GM12878 (cell line): ENCODE results near the gene EFHC1. TPM values are rescaled to one million over a fixed set of nuclear protein-coding genes. Genes with fewer than 3 reads are reported as not detected.

Experiments
- ATAC-seq: fragments of 200-7000 bp; cut with Tn5 transposase; 3 replicates; pipeline ENCODE4 v1.9.1; 2020; ENCODE audit warnings: mild to moderate bottlenecking, moderate library complexity
- BruUV-seq: library from RNA; stranded (reverse); fragments of 400-500 nt; replicated peaks from 2 replicates; lab custom pipeline; 2021; lab: Mats Ljungman, UMichigan
- CTCF ChIA-PET: fragments of 300-600 bp; sonication (Branson Sonifier 250); formaldehyde crosslinking; extraction: SDS; loops from one replicate; lab custom pipeline; 2021; ENCODE audit warnings: inconsistent platforms; lab: Yijun Ruan, JAX
- POLR2A ChIA-PET: fragments of 350-600 bp; formaldehyde crosslinking; extraction: SDS; loops from one replicate; lab custom pipeline; 2021; ENCODE audit warnings: inconsistent platforms; lab: Charles Lee
- RAD21 ChIA-PET: fragments of 300-600 bp; sonication (Branson Sonifier 250); formaldehyde crosslinking; loops from one replicate; lab custom pipeline; 2023; ENCODE audit warnings: antibody characterized with exemption; ENCODE audit not compliant: unreplicated experiment; lab: Charles Lee
- SMC1A ChIA-PET: fragments of 300-600 bp; sonication (Branson Sonifier 250); formaldehyde crosslinking; loops from one replicate; lab custom pipeline; 2023; ENCODE audit not compliant: unreplicated experiment, uncharacterized antibody; lab: Charles Lee
- DNase-seq: peaks from one replicate; pipeline ENCODE4 v3.0.0-alpha.2; 2011; ENCODE audit warnings: low read depth, low spot score
- FAIRE-seq: peaks from 3 replicates; lab custom pipeline; 2011; peaks lifted over from hg19 to GRCh38; lab: Jason Lieb, UNC
- H2AFZ ChIP-seq: 2 replicates; pipeline ENCODE4 v1.6.0; 2011; ENCODE audit warnings: low read depth, low read length, control low read depth; ENCODE audit not compliant: control insufficient read depth
- H3K27ac ChIP-seq: 2 replicates; pipeline ENCODE4 v1.5.1; 2011; ENCODE audit warnings: control low read depth; ENCODE audit not compliant: control insufficient read depth, insufficient read depth
- H3K27me3 ChIP-seq, 2 experiments: replicated peaks in 1 of 2; 2 replicates each; pipeline versions ENCODE4 v1.6.0 to v1.6.1; 2011; ENCODE audit warnings: low read length in 1 of 2; ENCODE audit not compliant: control insufficient read depth in 2 of 2, insufficient read depth in 2 of 2
- H3K36me3 ChIP-seq, 2 experiments: 2 replicates each; pipeline ENCODE4 v1.5.1; 2011; ENCODE audit warnings: low read length in 1 of 2; ENCODE audit not compliant: control insufficient read depth in 2 of 2, insufficient read depth in 2 of 2
- H3K4me1 ChIP-seq: 2 replicates; pipeline ENCODE4 v1.6.1; 2011; ENCODE audit warnings: mild to moderate bottlenecking, low read length, moderate library complexity, mixed read lengths; ENCODE audit not compliant: control insufficient read depth, insufficient read depth
- H3K4me2 ChIP-seq: 2 replicates; pipeline ENCODE4 v1.6.0; 2011; ENCODE audit warnings: control low read depth; ENCODE audit not compliant: control insufficient read depth, insufficient read depth
- H3K4me3 ChIP-seq: fragments of 200-600 bp; sonication (generic); 2 replicates; pipeline ENCODE4 v1.5.1; 2016
- H3K79me2 ChIP-seq: 2 replicates; pipeline ENCODE4 v1.6.0; 2011; ENCODE audit warnings: low read length; ENCODE audit not compliant: control insufficient read depth, insufficient read depth
- H3K9ac ChIP-seq: 2 replicates; pipeline ENCODE4 v1.8.0; 2011; ENCODE audit warnings: low read length, control low read depth, mixed read lengths; ENCODE audit not compliant: control insufficient read depth, insufficient read depth
- H3K9me3 ChIP-seq: replicated peaks from 3 replicates; pipeline ENCODE4 v1.5.1; 2011; ENCODE audit warnings: mild to moderate bottlenecking, low read length; ENCODE audit not compliant: control insufficient read depth, insufficient read depth
- H4K20me1 ChIP-seq: 2 replicates; pipeline ENCODE4 v1.6.0; 2011; ENCODE audit not compliant: control insufficient read depth, insufficient read depth
- BRCA1 ChIP-seq: IDR thresholded peaks from 2 replicates; pipeline ENCODE4 v1.6.1; 2011; ENCODE audit warnings: low read depth, low read length, improper control_type of control experiment
- CBX3 ChIP-seq: fragments of 200-600 bp; sonication (generic); IDR thresholded peaks from 2 replicates; pipeline ENCODE4 v1.6.1; 2016; ENCODE audit warnings: low read depth, borderline replicate concordance
- CBX5 ChIP-seq: sonication (generic); IDR thresholded peaks from 2 replicates; pipeline ENCODE4 v1.6.1; 2016; ENCODE audit warnings: low read depth, moderate library complexity, mild to moderate bottlenecking, inconsistent platforms
- CREM ChIP-seq: IDR thresholded peaks from 2 replicates; pipeline ENCODE4 v1.6.1; 2014; ENCODE audit warnings: antibody characterized with exemption, low read depth
- E2F4 ChIP-seq: IDR thresholded peaks from 2 replicates; pipeline ENCODE4 v1.6.1; 2012; ENCODE audit warnings: low read depth, low read length, improper control_type of control experiment
- IKZF2 ChIP-seq, 2 experiments: fragments of 450-650 bp; IDR thresholded peaks; 2 replicates each; pipeline ENCODE4 v1.6.1; 2017; ENCODE audit warnings: mild to moderate bottlenecking in 2 of 2, moderate library complexity in 2 of 2
- IRF4 ChIP-seq: IDR thresholded peaks from 2 replicates; pipeline ENCODE4 v1.6.1; 2011; ENCODE audit warnings: low read depth, low read length
- MEF2B ChIP-seq: fragments of 450-650 bp; IDR thresholded peaks from 2 replicates; pipeline ENCODE4 v1.6.1; 2018; ENCODE audit warnings: mild to moderate bottlenecking, moderate library complexity; ENCODE audit not compliant: partially characterized antibody, poor library complexity, severe bottlenecking
- NFIC ChIP-seq: IDR thresholded peaks from 2 replicates; pipeline ENCODE4 v1.6.1; 2012; ENCODE audit warnings: low read depth, mild to moderate bottlenecking, inconsistent platforms, low read length, moderate library complexity
- PKNOX1 ChIP-seq: fragments of 450-650 bp; IDR thresholded peaks from 2 replicates; pipeline ENCODE4 v1.6.1; 2016; ENCODE audit warnings: mild to moderate bottlenecking
- RELB ChIP-seq: fragments of 450-650 bp; IDR thresholded peaks from 2 replicates; pipeline ENCODE4 v1.6.1; 2017; ENCODE audit warnings: low read depth, mild to moderate bottlenecking, moderate library complexity
- SIN3A ChIP-seq: IDR thresholded peaks from 2 replicates; pipeline ENCODE4 v1.6.1; 2012; ENCODE audit warnings: low read depth, low read length, improper control_type of control experiment
- SMARCA5 ChIP-seq: fragments of 450-650 bp; IDR thresholded peaks from 2 replicates; pipeline ENCODE4 v1.6.1; 2017; ENCODE audit warnings: mild to moderate bottlenecking
- STAT3 ChIP-seq: IDR thresholded peaks from 2 replicates; pipeline ENCODE4 v1.6.1; 2011; ENCODE audit warnings: low read depth, low read length, improper control_type of control experiment
- TBL1XR1 ChIP-seq: IDR thresholded peaks from 2 replicates; pipeline ENCODE4 v1.6.1; 2012; ENCODE audit warnings: low read depth, low read length, improper control_type of control experiment
- USF2 ChIP-seq: IDR thresholded peaks from 2 replicates; pipeline ENCODE4 v1.6.1; 2011; ENCODE audit warnings: low read depth, low read length, improper control_type of control experiment, borderline replicate concordance
- WGBS: methylation state at CpG from one replicate; pipeline ENCODE4 v1.1.6; 2016; ENCODE audit warnings: low lambda C conversion rate; ENCODE audit not compliant: insufficient replicate concordance, insufficient coverage; ENCODE audit errors: missing lambda C conversion rate; 5-methylcytosine and 5-hydroxymethylcytosine counted together
- in situ Hi-C: fragments of 300-500 bp; cut with MboI; formaldehyde crosslinking; loops from 9 replicates; pipeline ENCODE4 v1.14.3; 2018; ENCODE audit warnings: mixed read lengths
- intact Hi-C: fragments of 100-400 bp; cut with micrococcal nuclease; formaldehyde crosslinking; loops from one replicate; pipeline ENCODE4 v1.14.2; 2022; ENCODE audit not compliant: unreplicated experiment
- polyA plus RNA-seq, 11 experiments: library from polyadenylated mRNA; depleted of rRNA in 4 of 11; unstranded in 6 of 11; stranded (reverse) in 5 of 11; fragments of >200 nt; fragmentation: Nextera tagmentation in 4 of 11; fragmentation: Illumina TruSeq in 1 of 11; extraction: Ambion mirVana in 4 of 11; extraction: Trizol in 1 of 11; gene quantifications; 1 replicate in 1 of 11; 2 replicates in 10 of 11; pipeline versions ENCODE4 v1.2.1 to v1.2.3, GENCODE V29; 2011 to 2016; ENCODE audit warnings: inconsistent platforms in 2 of 11, missing spikeins in 2 of 11, low read depth in 1 of 11
- total RNA-seq, 4 experiments: library from RNA; depleted of rRNA in 3 of 4; stranded (reverse); fragments of >200 nt in 3 of 4; fragmentation: Illumina TruSeq in 1 of 4; extraction: Trizol in 1 of 4; gene quantifications; 2 replicates each; pipeline versions ENCODE4 v1.2.1 to v1.2.3, GENCODE V29; 2013 to 2021

The EFHC1 gene
- total and polyA plus RNA-seq, 10 of the 15 experiments (the other 5 are each of a cell fraction or from before 2014, with no cell fraction given) = 5.5 to 14.5 (median 8.8) TPM

GRCh38 chr6:52390361-52390727 is 29.8 kb upstream of the EFHC1 start:
- Histone ChIP-seq H3K4me1 (peaks cover 64% of the 10 kb centered on the region), H3K36me3 (no peaks in the 10 kb centered on the region), H3K4me3 (peak overlapping the region; percentile 43; the same call in 1 of the 2 replicates), H3K79me2 (peaks cover 10% of the 10 kb centered on the region), H4K20me1 (no peaks in the 10 kb centered on the region), H3K4me2 (peak overlapping the region; percentile 86), H3K9me3 (peaks cover 3% of the 10 kb centered on the region), H3K27me3 (no peaks in the 10 kb centered on the region), H2AFZ (peak overlapping the region; percentile 2; the same call in 1 of the 2 replicates), H3K27ac (peak overlapping the region; percentile 94), H3K9ac (peak overlapping the region; percentile 39)
- peak; percentile 72 for DNase-seq
- ChIA-PET RAD21 (interaction anchor here (0.5 to 7.0 kb wide), 29 partner anchors 9 to 278 kb away, joined by 3 to 112 read pairs (median 6); partner anchors contain the start of genes EFHC1, MCM3 and PAQR8), CTCF (interaction anchor here (0.5 to 7.7 kb wide), 30 partner anchors 9 to 275 kb away, joined by 3 to 85 read pairs (median 5); partner anchors contain the start of genes EFHC1, MCM3 and PAQR8), POLR2A (interaction anchor here (0.7 to 7.0 kb wide), 17 partner anchors 8 to 106 kb away, joined by 3 to 74 read pairs (median 6); partner anchors contain the start of genes MCM3 and PAQR8), SMC1A (interaction anchor here (0.7 to 9.3 kb wide), 33 partner anchors 9 to 277 kb away, joined by 3 to 156 read pairs (median 5); partner anchors contain the start of genes MCM3 and PAQR8)
- in situ Hi-C loops (loop anchor here (5.0 kb wide), 2 partner anchors 88 to 228 kb away; no protein-coding TSS in a partner anchor), intact Hi-C loops (loop anchor here (1.0 to 2.0 kb wide), 2 partner anchors 38 to 86 kb away; no protein-coding TSS in a partner anchor)
- FAIRE-seq = peak; percentile 23
- BruUV-seq = no TSS peak
- peak; percentile 68 for ATAC-seq
- WGBS = 0% methylated on average over 4 of the region's 4 CpGs
- no peak for TF ChIP-seq E2F4
- no peak for TF ChIP-seq CBX3
- TF ChIP-seq PKNOX1 = no peak
- peak; percentile 84 for TF ChIP-seq NFIC
- TF ChIP-seq BRCA1 = no peak
- TF ChIP-seq SIN3A = no peak
- no peak for TF ChIP-seq STAT3
- TF ChIP-seq IKZF2 (IDR thresholded peaks at IDR 0.05) = 0 out of 4 replicates have a peak, but pooled peaks of 1 of the 2 experiments have one; percentile 2
- TF ChIP-seq CREM = peak; percentile 69; the same call in 1 of the 2 replicates
- 0 out of 2 replicates have a peak, but pooled peaks have one; percentile 46 for TF ChIP-seq TBL1XR1
- TF ChIP-seq USF2 = no peak; the same call in 1 of the 2 replicates
- 0 out of 2 replicates have a peak, but pooled peaks have one; percentile 4 for TF ChIP-seq SMARCA5
- TF ChIP-seq MEF2B = no peak
- TF ChIP-seq RELB = no peak
- TF ChIP-seq IRF4 = no peak
- TF ChIP-seq CBX5 = no peak
